Ishikawa (cell line): Measurements from ENCODE around the gene GAS2L1.

Source experiments
- CEBPB ChIP-seq: IDR thresholded peaks from 2 replicates; pipeline ENCODE4 v1.6.1; 2012
- YY1 ChIP-seq: IDR thresholded peaks from 2 replicates; pipeline ENCODE4 v1.6.1; 2012; ENCODE audit warnings: low read depth
- TF ChIP-seq, protein P1 (sequence below): IDR thresholded peaks from 2 replicates; pipeline ENCODE4 v1.6.1; 2012
- TF ChIP-seq, protein P2 (sequence below): IDR thresholded peaks from 2 replicates; pipeline ENCODE4 v1.6.1; 2012
- TF ChIP-seq, protein P3 (sequence below): IDR thresholded peaks from 2 replicates; pipeline ENCODE4 v1.6.1; 2012; ENCODE audit warnings: low read depth, mild to moderate bottlenecking

- no peak for TF ChIP-seq YY1
- TF ChIP-seq, protein P1, sequence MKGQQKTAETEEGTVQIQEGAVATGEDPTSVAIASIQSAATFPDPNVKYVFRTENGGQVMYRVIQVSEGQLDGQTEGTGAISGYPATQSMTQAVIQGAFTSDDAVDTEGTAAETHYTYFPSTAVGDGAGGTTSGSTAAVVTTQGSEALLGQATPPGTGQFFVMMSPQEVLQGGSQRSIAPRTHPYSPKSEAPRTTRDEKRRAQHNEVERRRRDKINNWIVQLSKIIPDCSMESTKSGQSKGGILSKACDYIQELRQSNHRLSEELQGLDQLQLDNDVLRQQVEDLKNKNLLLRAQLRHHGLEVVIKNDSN: no peak
- TF ChIP-seq, protein P2, sequence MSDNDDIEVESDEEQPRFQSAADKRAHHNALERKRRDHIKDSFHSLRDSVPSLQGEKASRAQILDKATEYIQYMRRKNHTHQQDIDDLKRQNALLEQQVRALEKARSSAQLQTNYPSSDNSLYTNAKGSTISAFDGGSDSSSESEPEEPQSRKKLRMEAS: no peak
- TF ChIP-seq, protein P3, sequence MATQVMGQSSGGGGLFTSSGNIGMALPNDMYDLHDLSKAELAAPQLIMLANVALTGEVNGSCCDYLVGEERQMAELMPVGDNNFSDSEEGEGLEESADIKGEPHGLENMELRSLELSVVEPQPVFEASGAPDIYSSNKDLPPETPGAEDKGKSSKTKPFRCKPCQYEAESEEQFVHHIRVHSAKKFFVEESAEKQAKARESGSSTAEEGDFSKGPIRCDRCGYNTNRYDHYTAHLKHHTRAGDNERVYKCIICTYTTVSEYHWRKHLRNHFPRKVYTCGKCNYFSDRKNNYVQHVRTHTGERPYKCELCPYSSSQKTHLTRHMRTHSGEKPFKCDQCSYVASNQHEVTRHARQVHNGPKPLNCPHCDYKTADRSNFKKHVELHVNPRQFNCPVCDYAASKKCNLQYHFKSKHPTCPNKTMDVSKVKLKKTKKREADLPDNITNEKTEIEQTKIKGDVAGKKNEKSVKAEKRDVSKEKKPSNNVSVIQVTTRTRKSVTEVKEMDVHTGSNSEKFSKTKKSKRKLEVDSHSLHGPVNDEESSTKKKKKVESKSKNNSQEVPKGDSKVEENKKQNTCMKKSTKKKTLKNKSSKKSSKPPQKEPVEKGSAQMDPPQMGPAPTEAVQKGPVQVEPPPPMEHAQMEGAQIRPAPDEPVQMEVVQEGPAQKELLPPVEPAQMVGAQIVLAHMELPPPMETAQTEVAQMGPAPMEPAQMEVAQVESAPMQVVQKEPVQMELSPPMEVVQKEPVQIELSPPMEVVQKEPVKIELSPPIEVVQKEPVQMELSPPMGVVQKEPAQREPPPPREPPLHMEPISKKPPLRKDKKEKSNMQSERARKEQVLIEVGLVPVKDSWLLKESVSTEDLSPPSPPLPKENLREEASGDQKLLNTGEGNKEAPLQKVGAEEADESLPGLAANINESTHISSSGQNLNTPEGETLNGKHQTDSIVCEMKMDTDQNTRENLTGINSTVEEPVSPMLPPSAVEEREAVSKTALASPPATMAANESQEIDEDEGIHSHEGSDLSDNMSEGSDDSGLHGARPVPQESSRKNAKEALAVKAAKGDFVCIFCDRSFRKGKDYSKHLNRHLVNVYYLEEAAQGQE: no peak
- TF ChIP-seq CEBPB: no peak
These were observed 7.4 kb downstream of the GAS2L1 start for GRCh38 chr22:29313576-29314466.
